Activated effector memory CD4-positive, alpha-beta T cell treated with Interleukin-2 at 50 U/mL for 16 hours (primary cell): ENCODE data around the gene CIAO2A.
"Not testable (repeated sequence)": the region's sequence is repeated elsewhere in the genome, so short reads cannot be mapped to it uniquely, and the experiment has no call there.

Experiments
- DNase-seq: peaks from one replicate; pipeline ENCODE4 v3.0.0-alpha.2; 2020

Gene CIAO2A

DNA sequence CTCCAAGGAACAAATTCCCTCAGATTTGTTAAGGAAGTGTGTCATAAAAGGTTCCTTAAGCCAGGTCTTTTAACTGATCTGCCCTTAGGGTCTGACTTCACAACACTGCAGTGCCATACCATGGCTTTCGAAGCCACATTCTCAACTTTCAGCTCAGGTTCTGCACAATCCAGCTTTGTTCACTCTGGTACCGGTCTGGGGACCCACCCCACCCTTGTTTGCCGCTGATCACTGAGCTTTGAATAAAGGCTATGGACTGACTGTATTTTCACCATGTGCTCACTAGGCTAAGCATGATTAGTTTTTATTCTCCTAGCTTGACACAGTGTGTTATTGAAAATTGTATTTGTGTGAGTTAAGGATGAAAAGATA, 18.0 kb upstream of the CIAO2A start:
- DNase-seq, result no peak

GRCh38 chr15:64110950-64111678, 17.5 kb upstream of the CIAO2A start:
- no peak for DNase-seq

DNA sequence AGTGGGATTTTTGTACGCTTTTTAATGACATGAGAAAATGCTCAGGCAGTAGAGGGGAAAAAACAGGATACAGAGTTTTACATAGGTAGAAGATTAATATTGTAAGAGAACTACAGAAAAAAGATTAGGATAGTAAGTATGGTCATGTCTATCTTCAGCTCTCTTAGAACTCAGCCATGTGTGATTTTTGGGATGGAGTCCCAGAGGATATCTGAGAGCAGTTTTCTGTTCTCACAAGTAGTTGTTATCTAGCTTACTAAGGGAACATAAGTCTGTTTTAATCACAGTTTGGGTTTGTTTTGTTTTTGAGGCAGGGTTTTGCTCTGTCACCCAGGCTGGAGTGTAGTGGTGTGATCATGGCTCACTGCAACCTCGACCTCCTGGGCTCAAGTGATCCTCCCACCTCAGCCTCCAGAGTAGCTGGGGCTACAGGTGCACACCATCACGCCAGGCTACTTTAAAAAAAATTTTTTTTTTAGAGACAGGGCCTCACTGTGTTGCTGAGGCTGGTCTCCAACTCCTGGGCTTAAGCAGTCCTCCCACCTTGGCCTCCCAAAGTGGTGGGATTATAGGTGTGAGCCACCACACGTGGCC, 16.6 kb upstream of the CIAO2A start:
- DNase-seq, result not testable (repeated sequence)

DNA sequence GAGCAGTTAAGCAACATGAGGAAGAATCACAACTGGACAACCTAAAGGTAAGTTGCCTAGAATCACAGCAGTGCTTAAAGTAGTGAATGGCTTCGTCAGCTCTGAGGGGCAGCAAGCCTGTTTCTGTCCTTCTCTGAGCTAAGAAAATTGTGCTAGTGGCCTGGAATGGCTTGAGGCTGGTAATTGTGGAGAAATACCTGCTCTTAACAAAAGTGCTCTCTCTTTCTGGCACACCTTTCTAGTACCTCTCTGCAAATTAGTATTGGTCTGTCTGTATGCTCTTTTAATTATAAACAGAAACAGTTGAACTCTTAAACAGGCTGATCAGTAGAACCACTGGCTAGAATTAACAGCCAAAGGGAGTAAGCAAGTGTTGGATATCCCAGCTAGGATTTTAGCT, 13.7 kb upstream of the CIAO2A start:
- DNase-seq, result no peak

DNA sequence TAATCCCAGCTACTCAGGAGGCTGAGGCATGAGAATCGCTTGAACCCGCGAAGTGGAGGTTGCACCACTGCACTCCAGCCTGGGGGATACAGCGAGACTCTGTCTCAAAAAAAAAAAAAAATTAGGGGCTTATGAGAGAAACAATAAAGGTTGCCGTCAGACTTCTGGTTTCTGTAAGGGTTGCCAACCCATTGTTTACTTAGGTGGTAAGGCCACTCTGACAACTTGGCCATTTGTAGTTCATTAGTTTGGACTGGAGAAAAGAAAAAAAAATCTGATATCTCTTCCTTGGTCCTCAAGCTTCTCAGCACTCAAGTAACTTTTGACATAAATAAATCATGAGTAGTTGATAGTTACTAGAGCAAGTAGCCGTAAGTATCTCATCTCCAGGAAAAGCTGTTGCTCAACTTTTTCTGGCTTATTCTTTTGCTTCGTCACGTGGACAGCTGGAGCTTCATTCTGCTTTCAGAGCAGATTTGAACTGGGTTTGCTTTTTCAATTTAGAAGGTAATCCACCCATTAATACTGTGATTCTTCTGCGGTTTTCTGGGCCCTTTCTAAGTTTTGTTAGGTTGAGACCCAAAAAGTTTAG, 11.6 kb upstream of the CIAO2A start:
- DNase-seq, result no peak

DNA sequence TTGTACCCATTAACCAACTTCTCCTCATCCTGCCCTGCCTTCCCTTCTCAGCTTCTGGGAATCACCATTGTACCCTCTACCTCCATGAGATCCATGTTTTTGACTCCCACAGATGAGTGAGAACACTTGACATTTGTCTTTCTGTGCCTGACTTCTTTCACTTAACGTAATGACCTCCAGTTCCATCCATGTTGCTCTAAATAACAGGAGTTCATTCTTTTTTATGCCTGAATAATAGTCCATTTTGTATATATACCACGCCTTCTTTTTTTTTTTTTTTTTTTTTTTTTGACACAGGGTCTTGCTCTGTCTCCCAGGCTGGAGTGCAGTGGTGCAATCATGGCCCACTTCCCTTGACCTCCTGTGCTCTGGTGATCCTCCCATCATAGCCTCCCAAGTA, 8.9 kb upstream of the CIAO2A start:
- no peak for DNase-seq

DNA sequence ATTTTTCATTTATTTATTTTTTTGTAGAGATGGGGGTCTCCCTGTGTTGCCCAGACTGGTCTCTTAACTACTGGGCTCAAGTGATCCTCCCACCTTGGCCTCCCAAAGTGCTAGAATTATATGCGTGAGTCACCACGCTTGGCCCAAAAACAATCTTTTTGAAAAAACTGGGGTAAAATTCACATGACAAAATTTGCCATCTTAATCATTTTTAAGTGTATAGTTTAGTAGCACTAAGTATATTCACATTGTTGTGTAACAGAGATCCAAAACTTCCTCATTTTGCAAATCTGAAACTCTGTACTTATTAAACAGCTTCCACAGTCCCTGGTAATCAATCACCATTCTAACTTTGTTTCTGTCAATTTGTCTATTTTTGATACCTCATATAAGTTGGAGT, 7.3 kb upstream of the CIAO2A start:
- DNase-seq, result no peak

- DNase-seq, result no peak
These were observed 5.7 kb upstream of the CIAO2A start for GRCh38 chr15:64099379-64099778.

DNA sequence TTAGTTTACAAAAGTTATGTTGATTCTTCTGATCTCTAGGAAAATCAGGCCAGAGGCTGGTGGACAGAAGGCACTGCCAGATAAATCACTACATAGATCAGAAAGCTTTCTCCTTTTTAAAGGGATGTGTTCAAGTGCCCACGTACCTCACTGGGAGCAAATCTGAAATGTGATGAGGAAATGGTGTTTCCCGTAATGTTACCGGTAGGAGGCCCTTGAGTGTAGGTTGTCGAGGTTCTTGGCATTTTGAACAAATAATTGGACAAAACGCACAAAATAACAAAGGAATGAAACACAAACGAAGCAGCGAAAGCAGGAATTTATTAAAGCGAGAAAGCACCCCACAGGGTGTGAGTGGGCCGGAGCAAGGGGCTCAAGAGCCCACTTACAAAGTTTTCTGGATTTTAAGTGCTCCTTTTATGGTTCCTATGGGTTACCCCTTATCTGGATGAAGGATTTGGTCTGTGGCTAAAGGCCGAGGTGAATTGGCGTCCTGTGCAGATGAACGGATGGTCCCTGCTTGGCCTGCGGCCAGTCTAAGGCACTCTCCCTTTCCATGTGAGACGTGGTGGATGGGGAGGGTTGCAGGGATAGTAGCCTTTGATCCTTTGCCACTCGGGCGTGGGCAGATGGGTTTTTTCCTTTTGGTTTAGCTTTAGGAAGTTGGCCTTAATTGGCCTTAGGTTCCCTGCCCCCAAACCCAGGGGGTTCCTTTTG, 3.2 kb upstream of the CIAO2A start:
- no peak for DNase-seq

- peak; percentile 90 for DNase-seq
These were observed 2.4 kb upstream of the CIAO2A start, which contains the start of gene SNX1 for GRCh38 chr15:64095795-64096667. TSS of gene SNX1 (plus strand) at chr15:64095982. CDS start at chr15:64096014, 32 bp downstream.

- DNase-seq, result no peak
These were observed 1.8 kb upstream of the CIAO2A start for GRCh38 chr15:64095431-64095794.

DNA sequence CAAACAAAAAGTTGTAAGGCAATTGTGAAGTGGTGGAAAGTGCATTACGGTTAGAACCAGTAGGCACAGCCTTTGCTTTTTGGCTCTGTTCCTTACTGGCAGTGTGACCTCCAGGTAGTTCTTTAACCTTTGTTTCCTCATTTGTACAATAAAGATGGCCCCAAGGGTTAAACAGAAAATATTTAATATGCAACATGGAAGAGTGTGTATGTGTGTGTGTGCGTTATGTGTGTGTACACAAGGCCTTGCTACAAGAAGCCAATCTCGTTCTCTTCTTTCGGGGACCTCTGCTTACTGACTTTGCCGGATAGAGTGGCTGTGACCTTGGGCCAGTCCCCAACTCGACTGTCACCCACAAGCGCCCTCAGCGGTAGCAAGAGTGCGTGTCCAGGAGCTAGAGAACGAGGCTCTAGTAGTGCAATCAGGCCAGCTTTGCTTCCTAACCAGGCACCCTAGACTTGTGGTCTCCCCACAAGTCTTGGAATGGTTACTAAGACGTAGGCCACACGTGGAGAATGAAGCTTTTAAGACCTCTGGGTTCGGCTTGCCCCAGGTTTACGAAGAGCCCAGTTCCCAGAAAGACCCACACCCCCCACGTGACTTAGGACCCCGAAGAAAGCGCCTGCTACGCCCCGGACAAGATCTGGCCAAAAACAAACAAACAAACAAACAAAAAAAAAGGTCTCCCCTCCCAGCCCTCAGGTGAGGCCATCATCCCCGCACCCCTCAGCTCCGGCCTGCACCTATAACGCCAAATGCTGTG, 593 bp downstream of the CIAO2A start:
- DNase-seq, result no peak

- DNase-seq, result no peak
These were observed 1.4 kb downstream of the CIAO2A start for GRCh38 chr15:64092075-64092820.

GRCh38 chr15:64090527-64090926, 3.1 kb downstream of the CIAO2A start:
- DNase-seq, result no peak

DNA sequence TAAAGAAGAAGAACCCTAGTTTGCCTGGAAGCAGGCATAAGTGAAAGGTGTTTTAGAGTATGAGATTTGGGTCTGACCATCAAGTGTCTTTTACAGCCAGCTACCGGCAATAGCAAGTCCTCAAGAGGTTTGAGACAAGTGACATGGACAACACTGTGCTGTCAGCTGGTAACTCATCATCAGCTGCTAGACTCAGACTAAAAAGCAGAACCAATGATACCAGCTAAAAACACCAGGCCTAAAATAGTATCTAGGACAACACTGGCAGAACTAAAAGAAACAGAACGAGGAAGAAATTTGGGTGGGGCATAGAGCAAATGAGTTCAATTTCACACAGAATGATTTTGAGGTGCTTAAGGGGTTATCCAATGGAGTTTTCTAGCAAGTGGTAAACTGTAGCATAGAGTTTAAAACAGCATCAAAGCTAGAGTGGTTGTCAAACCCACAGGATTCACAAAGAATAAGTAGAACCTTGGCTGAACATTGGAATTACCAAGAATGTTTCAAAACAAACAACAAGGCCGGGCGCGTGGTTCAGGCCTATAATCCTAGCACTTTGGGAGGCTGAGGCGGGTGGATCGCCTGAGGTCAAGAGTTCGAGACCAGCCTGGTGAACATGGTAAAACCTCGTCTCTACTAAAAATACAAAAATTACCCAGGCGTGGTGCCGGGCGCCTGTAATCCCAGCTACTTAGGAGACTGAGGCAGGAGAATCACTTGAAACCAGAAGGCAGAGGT, 3.9 kb downstream of the CIAO2A start:
- DNase-seq, result no peak

GRCh38 chr15:64082757-64083156, 10.9 kb downstream of the CIAO2A start:
- no peak for DNase-seq

- DNase-seq, result not testable (repeated sequence)
These were observed 20.1 kb downstream of the CIAO2A start for GRCh38 chr15:64073496-64073895.

DNA sequence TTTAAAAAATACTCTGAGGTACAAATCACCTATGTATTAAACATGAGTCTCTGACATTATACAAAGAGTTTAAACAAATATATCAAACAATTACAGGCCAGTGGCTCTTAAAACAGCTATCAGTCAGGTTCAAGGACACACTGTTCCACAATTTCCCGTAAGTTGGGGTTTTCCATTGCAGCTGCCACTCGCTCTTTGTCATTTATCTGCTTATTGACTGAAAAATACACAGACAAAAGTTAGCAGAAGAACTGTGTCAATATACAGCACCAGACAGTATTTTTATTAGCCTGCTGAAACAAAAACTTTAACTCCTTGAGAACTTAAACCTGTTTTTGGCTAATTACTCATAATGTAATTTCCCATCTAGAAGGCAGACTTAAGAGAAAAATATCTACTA, 20.8 kb downstream of the CIAO2A start:
- DNase-seq, result no peak

DNA sequence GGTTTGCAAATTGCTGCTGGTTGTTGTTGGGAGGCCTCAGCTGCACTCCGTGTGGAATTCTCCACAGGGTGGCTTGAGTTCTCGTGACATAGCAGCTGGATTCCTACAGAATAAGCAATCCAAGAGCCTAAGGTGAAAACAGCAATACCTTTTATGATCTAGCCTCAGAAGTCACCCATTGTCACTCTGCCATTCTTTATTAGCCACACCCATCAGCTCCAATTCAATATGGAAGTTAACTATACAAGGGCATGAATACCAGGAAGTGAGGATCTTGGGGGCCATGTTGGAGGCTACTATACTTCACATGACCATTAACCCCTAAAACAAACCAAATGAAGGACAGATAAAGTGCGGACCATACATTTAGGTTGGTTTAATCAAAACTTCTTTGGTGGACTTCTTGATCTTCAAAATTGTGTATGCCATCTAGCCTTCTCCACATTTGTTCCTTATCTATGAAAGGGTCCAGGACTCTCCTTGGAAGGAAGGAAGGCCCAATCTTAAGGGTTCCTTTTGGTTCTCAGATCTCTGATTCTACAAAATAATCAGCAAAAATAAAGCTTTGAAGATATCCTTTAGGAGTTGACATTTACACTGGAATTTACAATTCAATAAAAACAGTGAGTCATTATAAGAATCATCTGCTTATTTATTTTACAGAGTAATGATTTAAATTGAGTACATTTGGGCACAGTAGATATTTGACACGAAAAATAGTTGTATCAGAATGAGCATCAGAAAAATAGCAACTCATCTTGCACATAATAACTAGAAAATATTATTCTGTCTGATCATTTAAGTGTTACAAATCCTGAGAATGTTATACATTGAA, 21.5 kb downstream of the CIAO2A start:
- no peak for DNase-seq
